HG03095 (cell line): Measurements from ENCODE around the gene GANC.
A peak's percentile ranks its signal among the peaks of the same experiment; 100 is the strongest.
"Not testable (repeated sequence)": the region's sequence is repeated elsewhere in the genome, so short reads cannot be mapped to it uniquely, and the experiment has no call there.

Source experiments
- ATAC-seq: cut with Tn5 transposase; IDR thresholded peaks from one replicate; pipeline ENCODE4 v1.9.1; 2021; ENCODE audit warnings: moderate library complexity; ENCODE audit not compliant: unreplicated experiment

GANC gene, protein sequence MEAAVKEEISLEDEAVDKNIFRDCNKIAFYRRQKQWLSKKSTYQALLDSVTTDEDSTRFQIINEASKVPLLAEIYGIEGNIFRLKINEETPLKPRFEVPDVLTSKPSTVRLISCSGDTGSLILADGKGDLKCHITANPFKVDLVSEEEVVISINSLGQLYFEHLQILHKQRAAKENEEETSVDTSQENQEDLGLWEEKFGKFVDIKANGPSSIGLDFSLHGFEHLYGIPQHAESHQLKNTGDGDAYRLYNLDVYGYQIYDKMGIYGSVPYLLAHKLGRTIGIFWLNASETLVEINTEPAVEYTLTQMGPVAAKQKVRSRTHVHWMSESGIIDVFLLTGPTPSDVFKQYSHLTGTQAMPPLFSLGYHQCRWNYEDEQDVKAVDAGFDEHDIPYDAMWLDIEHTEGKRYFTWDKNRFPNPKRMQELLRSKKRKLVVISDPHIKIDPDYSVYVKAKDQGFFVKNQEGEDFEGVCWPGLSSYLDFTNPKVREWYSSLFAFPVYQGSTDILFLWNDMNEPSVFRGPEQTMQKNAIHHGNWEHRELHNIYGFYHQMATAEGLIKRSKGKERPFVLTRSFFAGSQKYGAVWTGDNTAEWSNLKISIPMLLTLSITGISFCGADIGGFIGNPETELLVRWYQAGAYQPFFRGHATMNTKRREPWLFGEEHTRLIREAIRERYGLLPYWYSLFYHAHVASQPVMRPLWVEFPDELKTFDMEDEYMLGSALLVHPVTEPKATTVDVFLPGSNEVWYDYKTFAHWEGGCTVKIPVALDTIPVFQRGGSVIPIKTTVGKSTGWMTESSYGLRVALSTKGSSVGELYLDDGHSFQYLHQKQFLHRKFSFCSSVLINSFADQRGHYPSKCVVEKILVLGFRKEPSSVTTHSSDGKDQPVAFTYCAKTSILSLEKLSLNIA (N-terminal part only)

DNA sequence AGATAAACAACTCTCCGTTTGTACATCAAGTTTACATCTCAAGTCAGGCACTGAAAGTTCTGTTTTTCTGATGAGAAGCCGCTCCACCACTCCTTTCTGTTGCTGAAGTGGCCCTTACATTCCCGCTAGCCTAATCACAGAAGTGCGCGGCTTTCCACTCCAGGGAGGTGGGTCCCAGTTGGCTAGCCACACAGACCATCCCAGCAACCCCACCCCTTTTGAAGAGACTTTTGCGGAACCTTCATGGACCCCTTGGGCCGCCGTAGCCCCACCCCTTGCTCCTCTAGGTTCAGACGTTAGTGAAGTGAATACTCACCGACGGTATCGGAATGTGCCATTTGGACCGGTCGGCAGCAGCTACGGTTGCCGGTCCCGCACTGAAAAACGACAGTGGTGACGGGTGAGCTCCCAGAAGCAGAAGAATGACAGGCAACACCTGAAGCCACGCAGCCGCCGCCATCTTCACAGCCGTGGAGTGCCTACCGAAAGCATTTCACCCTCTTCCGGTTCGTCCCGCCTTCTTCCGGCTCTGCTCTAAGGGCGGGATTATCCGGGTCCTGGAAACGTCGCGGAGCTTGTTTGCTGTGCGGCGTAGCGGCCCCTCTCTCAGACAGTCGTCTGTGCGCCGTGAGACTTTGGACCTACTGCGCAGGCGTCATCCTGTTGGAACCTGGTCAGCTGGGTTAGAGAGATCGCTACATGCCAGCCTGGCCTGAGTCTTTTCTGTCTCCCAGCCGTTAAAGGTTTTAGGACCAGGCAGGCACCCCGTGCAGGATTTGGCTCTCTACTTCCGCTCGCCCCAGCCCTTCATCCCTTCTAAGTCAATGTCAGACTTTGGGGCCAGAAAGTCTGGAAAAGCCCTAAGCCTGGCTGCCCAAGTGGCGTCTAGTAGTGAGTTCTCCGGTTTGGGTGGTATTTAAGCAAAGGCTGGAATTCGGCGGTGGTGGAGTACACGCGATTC is at the start of gene GANC, which contains the start of gene TMEM87A:
GANC (plus strand) TSS at position 263 of the 961 bp plus-strand sequence. CDS start 1,281 bp downstream, outside the sequence.
TMEM87A (minus strand) TSS at position 495 of the 961 bp plus-strand sequence; CDS start at position 460, 35 bp downstream.
- ATAC-seq = peak; percentile 83

GRCh38 chr15:42226648-42227047 is 46.4 kb upstream of the GANC start:
- no peak for ATAC-seq

- no peak for ATAC-seq
Measured at GRCh38 chr15:42228036-42228435, 45.0 kb upstream of the GANC start.

DNA sequence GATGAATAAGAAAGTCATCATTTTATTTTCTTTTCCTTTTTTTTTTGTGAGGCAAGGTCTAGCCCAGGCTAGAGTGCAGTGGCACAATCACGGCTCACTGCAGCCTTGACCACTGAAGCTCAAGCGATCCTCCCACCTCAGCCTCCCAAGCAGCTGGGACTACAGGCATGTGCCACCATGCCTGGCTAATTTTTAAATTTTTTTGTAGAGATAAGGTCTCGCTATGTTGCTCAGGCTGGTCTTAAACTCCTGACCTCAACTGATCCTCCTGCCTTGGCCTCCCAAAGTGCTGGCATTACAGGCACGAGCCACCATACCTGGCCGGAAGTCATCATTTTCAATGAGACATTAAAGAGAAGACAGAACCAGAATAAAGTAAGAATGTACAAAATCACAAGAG is 44.0 kb upstream of the GANC start:
- not testable (repeated sequence) for ATAC-seq

DNA sequence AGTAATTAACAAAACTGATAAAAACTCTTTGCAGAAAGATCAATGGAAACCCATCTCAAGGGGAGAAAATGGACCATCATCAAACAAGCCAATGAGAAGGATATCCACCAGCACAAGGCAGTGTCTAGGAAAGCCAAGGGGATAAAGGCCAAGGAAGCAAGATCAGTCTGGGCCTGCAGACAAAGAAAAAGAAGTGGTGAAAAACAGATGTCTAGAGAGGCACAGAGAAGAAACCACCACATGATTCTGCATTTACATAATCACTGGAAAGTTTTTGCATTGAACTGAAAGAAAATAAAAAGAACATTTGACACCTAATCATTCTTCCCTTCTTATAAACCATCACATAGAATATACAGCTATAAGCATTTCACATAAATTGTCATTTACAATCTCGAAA is 41.9 kb upstream of the GANC start:
- ATAC-seq = no peak

DNA sequence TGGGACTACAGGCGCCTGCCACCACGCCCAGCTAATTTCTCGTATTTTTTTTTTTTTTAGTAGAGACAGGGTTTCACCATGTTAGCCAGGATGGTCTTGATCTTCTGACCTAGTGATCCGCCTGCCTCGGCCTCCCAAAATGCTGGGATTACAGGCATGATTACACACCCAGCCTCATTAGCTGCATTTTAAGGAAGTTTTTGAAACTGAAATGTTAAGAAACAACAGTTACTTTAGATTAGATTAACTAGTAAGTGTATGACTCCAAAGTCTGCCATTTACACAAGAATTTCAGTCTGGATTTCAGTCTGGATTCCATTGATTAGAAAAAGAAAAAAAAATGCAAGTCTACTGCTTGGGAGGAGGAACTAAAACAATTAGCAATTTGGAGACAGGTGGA is 40.4 kb upstream of the GANC start:
- ATAC-seq = no peak

DNA sequence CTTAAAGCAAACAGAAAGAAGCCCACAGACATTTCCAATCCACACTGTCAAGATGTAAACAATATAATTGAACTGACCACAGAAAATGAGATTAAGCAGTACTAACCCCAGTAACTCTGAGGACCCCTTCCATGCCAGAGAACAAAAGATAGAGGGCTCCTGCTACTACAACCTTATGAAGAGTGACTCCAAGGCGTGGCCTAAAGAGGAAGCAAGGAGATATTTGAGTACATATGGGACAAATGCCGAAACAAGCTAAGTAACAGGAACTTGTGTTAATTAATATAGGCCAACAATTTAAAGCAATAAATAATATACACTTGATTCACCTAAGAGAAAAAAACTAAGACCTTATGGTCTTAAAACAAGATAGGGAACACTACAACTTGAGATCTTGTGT is 39.9 kb upstream of the GANC start:
- no peak for ATAC-seq

GRCh38 chr15:42239528-42240182 is 33.3 kb upstream of the GANC start:
- ATAC-seq = no peak

GRCh38 chr15:42240823-42241222 is 32.2 kb upstream of the GANC start:
- ATAC-seq = no peak

DNA sequence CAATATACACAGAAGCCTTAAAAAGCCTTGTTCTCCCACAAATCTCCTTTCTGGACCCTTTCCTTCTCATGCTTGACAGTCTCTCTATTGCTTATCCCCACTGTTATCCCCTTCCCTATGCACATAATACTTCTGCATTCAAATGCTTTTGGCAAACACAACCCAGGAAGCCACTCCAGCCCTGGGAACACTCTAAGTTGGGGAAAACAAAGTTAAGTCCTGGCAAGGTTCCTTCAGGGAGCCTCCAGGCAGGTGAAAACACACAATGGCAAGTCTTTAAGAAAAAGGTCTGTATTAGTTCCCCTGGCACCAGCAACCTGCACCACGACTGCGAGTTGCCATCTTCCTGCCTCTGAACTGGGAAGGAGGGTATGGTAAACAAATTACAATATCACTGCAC is 19.7 kb upstream of the GANC start:
- no peak for ATAC-seq

DNA sequence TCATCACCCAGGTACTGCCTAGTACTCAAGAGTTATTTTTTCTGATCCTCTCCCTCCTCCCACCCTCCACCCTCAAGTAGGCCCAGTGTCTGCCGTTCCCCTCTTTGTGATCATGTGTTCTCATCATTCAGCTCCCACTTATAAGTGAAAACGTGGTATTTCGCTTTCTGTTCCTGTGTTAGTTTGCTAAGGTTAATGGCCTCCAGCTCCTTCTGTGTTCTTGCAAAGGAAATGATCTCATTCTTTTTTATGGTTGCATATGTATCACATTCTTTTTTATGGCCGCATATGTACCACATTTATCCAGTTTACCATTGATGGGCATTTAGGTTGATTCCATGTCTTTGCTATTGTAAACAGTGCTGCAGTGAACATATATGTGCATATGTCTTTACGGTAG is 8.2 kb upstream of the GANC start:
- ATAC-seq = no peak

- no peak for ATAC-seq
Measured at GRCh38 chr15:42267286-42267685, 5.7 kb upstream of the GANC start.

DNA sequence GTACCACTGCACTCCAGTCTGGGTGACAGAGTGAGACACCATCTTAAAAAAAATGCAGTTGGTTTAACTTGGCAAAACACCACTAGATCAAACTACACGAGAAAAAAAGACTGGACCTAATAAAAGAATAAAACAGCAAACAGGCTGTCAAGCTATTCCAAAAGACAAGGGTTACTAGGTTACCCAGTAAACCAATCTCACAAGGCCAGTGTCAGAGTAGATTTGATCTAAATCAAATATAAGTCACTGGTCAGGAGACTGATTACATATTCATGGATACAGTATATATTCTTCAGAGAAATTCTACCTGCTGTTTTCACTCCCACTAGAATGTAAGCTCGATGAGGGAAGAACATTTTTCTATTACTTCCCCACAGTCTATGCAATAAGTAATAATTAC is 2.5 kb upstream of the GANC start:
- no peak for ATAC-seq

GRCh38 chr15:42270996-42271395 is 2.0 kb upstream of the GANC start:
- ATAC-seq = no peak

GRCh38 chr15:42273900-42274701 is 1.1 kb downstream of the GANC start:
- ATAC-seq = no peak

DNA sequence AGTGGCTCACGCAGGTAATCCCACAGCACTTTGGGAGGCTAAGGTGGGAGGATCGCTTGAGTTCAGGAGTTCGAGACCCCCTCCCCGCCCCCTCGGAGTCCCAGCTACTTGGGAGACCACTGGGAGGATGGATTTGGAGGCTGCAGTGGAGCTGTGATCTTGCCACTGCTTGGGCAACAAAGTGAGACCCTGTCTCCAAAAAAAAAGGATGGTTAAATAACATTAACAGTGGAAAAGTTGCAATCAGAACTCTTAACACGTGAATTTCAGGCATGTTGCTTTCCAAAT is 1.6 kb downstream of the GANC start:
- ATAC-seq = no peak

DNA sequence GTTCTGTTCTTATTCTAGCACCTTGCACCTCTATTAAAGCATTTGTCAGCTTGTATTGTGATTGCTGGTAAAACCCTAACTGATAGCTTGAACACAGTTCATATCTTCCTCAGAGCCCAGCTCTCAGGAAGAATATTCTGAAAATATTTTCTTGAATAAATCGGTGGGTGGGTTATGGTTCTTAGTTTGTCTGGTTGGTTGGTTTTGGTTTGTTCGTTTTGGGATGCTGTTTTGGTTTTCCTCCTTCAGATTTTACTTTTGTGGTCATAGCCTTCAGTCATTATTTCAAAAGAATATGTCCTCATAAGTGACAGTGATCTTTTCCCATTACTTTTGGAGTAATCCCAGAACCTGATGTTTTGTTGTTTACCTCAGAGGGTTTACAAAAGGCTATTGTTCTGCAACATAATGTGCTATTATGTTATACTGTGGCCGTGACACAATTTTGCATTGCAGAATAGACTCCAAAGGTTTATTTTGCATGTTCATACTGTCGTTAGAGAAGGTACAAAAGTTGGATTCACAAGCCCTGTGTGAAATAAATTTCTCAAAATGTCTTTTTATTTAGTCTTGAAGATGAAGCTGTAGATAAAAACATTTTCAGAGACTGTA is 2.9 kb downstream of the GANC start:
- no peak for ATAC-seq

GRCh38 chr15:42276762-42277161 is 3.8 kb downstream of the GANC start:
- ATAC-seq = no peak

DNA sequence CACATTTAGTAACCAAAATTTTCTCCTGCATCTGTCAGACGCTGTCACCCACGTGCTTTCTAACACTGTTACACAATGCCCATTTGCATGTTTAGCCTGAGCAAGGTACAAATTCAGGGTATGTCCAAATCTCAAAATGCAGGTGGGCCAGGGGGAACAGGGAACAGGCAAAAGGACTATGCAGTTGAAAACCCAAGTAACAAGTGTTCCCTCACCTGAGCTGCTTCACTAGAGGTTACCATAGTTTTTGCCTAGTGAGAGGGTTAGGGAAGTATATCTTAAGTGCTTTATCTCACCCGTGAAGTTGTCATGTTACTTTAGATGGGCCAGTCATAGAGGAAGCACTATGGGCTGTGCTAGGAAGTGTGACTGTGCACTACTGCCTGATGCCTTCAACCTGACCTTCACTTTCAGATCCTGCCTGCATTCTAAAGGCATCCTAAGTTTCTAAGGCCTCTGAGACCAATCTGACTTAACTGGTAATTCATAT is 6.3 kb downstream of the GANC start:
- ATAC-seq = no peak
